GM12878 (cell line): ENCODE data around the gene PHF20. TPM values are rescaled to one million over a fixed set of nuclear protein-coding genes. Genes with fewer than 3 reads are reported as not detected.

Experiments
- ATAC-seq: fragments of 200-7000 bp; cut with Tn5 transposase; 3 replicates; pipeline ENCODE4 v1.9.1; 2020; ENCODE audit warnings: mild to moderate bottlenecking, moderate library complexity
- BruUV-seq: library from RNA; stranded (reverse); fragments of 400-500 nt; replicated peaks from 2 replicates; lab custom pipeline; 2021; lab: Mats Ljungman, UMichigan
- CTCF ChIA-PET: fragments of 300-600 bp; sonication (Branson Sonifier 250); formaldehyde crosslinking; extraction: SDS; loops from one replicate; lab custom pipeline; 2021; ENCODE audit warnings: inconsistent platforms; lab: Yijun Ruan, JAX
- POLR2A ChIA-PET: fragments of 350-600 bp; formaldehyde crosslinking; extraction: SDS; loops from one replicate; lab custom pipeline; 2021; ENCODE audit warnings: inconsistent platforms; lab: Charles Lee
- RAD21 ChIA-PET: fragments of 300-600 bp; sonication (Branson Sonifier 250); formaldehyde crosslinking; loops from one replicate; lab custom pipeline; 2023; ENCODE audit warnings: antibody characterized with exemption; ENCODE audit not compliant: unreplicated experiment; lab: Charles Lee
- SMC1A ChIA-PET: fragments of 300-600 bp; sonication (Branson Sonifier 250); formaldehyde crosslinking; loops from one replicate; lab custom pipeline; 2023; ENCODE audit not compliant: unreplicated experiment, uncharacterized antibody; lab: Charles Lee
- DNase-seq: peaks from one replicate; pipeline ENCODE4 v3.0.0-alpha.2; 2011; ENCODE audit warnings: low read depth, low spot score
- FAIRE-seq: peaks from 3 replicates; lab custom pipeline; 2011; peaks lifted over from hg19 to GRCh38; lab: Jason Lieb, UNC
- H2AFZ ChIP-seq: 2 replicates; pipeline ENCODE4 v1.6.0; 2011; ENCODE audit warnings: low read depth, low read length, control low read depth; ENCODE audit not compliant: control insufficient read depth
- H3K27ac ChIP-seq: 2 replicates; pipeline ENCODE4 v1.5.1; 2011; ENCODE audit warnings: control low read depth; ENCODE audit not compliant: control insufficient read depth, insufficient read depth
- H3K27me3 ChIP-seq, 2 experiments: replicated peaks in 1 of 2; 2 replicates each; pipeline versions ENCODE4 v1.6.0 to v1.6.1; 2011; ENCODE audit warnings: low read length in 1 of 2; ENCODE audit not compliant: control insufficient read depth in 2 of 2, insufficient read depth in 2 of 2
- H3K36me3 ChIP-seq, 2 experiments: 2 replicates each; pipeline ENCODE4 v1.5.1; 2011; ENCODE audit warnings: low read length in 1 of 2; ENCODE audit not compliant: control insufficient read depth in 2 of 2, insufficient read depth in 2 of 2
- H3K4me1 ChIP-seq: 2 replicates; pipeline ENCODE4 v1.6.1; 2011; ENCODE audit warnings: mild to moderate bottlenecking, low read length, moderate library complexity, mixed read lengths; ENCODE audit not compliant: control insufficient read depth, insufficient read depth
- H3K4me2 ChIP-seq: 2 replicates; pipeline ENCODE4 v1.6.0; 2011; ENCODE audit warnings: control low read depth; ENCODE audit not compliant: control insufficient read depth, insufficient read depth
- H3K4me3 ChIP-seq: fragments of 200-600 bp; sonication (generic); 2 replicates; pipeline ENCODE4 v1.5.1; 2016
- H3K79me2 ChIP-seq: 2 replicates; pipeline ENCODE4 v1.6.0; 2011; ENCODE audit warnings: low read length; ENCODE audit not compliant: control insufficient read depth, insufficient read depth
- H3K9ac ChIP-seq: 2 replicates; pipeline ENCODE4 v1.8.0; 2011; ENCODE audit warnings: low read length, control low read depth, mixed read lengths; ENCODE audit not compliant: control insufficient read depth, insufficient read depth
- H3K9me3 ChIP-seq: replicated peaks from 3 replicates; pipeline ENCODE4 v1.5.1; 2011; ENCODE audit warnings: mild to moderate bottlenecking, low read length; ENCODE audit not compliant: control insufficient read depth, insufficient read depth
- H4K20me1 ChIP-seq: 2 replicates; pipeline ENCODE4 v1.6.0; 2011; ENCODE audit not compliant: control insufficient read depth, insufficient read depth
- BCL11A ChIP-seq: IDR thresholded peaks from 2 replicates; pipeline ENCODE4 v1.6.1; 2011; ENCODE audit warnings: low read depth, low read length
- EGR1 ChIP-seq, 2 experiments: IDR thresholded peaks; 1 replicate in 1 of 2; 2 replicates in 1 of 2; pipeline ENCODE4 v1.6.1; 2011 to 2012; ENCODE audit warnings: low read depth in 2 of 2, low read length in 2 of 2, borderline replicate concordance in 1 of 2, mild to moderate bottlenecking in 1 of 2, moderate library complexity in 1 of 2
- HDAC2 ChIP-seq: fragments of 200-600 bp; sonication (generic); IDR thresholded peaks from 2 replicates; pipeline ENCODE4 v1.6.1; 2017
- HDAC6 ChIP-seq: fragments of 200-600 bp; sonication (generic); IDR thresholded peaks from one replicate; pipeline ENCODE4 v1.8.0; 2017; ENCODE audit warnings: antibody characterized with exemption; ENCODE audit not compliant: unreplicated experiment
- NR2C2 ChIP-seq: IDR thresholded peaks from 2 replicates; pipeline ENCODE4 v1.6.1; 2011; ENCODE audit warnings: borderline replicate concordance, low read depth; ENCODE audit not compliant: control insufficient read depth, insufficient read length
- PAX8 ChIP-seq: fragments of 450-650 bp; IDR thresholded peaks from 2 replicates; pipeline ENCODE4 v1.6.1; 2017; ENCODE audit warnings: mild to moderate bottlenecking, moderate library complexity
- PML ChIP-seq: IDR thresholded peaks from 2 replicates; pipeline ENCODE4 v1.6.1; 2012; ENCODE audit warnings: low read length, inconsistent platforms
- RFX5 ChIP-seq: IDR thresholded peaks from 2 replicates; pipeline ENCODE4 v1.6.1; 2011; ENCODE audit warnings: low read depth, low read length, improper control_type of control experiment
- SPI1 ChIP-seq: IDR thresholded peaks from 2 replicates; pipeline ENCODE4 v1.6.1; 2011; ENCODE audit warnings: low read depth, mild to moderate bottlenecking, low read length, moderate library complexity, borderline replicate concordance; ENCODE audit not compliant: insufficient read depth
- YBX1 ChIP-seq: fragments of 450-650 bp; IDR thresholded peaks from 2 replicates; pipeline ENCODE4 v1.6.1; 2016; ENCODE audit warnings: antibody characterized with exemption
- WGBS: methylation state at CpG from one replicate; pipeline ENCODE4 v1.1.6; 2016; ENCODE audit warnings: low lambda C conversion rate; ENCODE audit not compliant: insufficient replicate concordance, insufficient coverage; ENCODE audit errors: missing lambda C conversion rate; 5-methylcytosine and 5-hydroxymethylcytosine counted together
- in situ Hi-C: fragments of 300-500 bp; cut with MboI; formaldehyde crosslinking; loops from 9 replicates; pipeline ENCODE4 v1.14.3; 2018; ENCODE audit warnings: mixed read lengths
- intact Hi-C: fragments of 100-400 bp; cut with micrococcal nuclease; formaldehyde crosslinking; loops from one replicate; pipeline ENCODE4 v1.14.2; 2022; ENCODE audit not compliant: unreplicated experiment
- polyA plus RNA-seq, 11 experiments: library from polyadenylated mRNA; depleted of rRNA in 4 of 11; unstranded in 6 of 11; stranded (reverse) in 5 of 11; fragments of >200 nt; fragmentation: Nextera tagmentation in 4 of 11; fragmentation: Illumina TruSeq in 1 of 11; extraction: Ambion mirVana in 4 of 11; extraction: Trizol in 1 of 11; gene quantifications; 1 replicate in 1 of 11; 2 replicates in 10 of 11; pipeline versions ENCODE4 v1.2.1 to v1.2.3, GENCODE V29; 2011 to 2016; ENCODE audit warnings: inconsistent platforms in 2 of 11, missing spikeins in 2 of 11, low read depth in 1 of 11
- total RNA-seq, 4 experiments: library from RNA; depleted of rRNA in 3 of 4; stranded (reverse); fragments of >200 nt in 3 of 4; fragmentation: Illumina TruSeq in 1 of 4; extraction: Trizol in 1 of 4; gene quantifications; 2 replicates each; pipeline versions ENCODE4 v1.2.1 to v1.2.3, GENCODE V29; 2013 to 2021
- TF ChIP-seq, protein P1 (sequence below): fragments of 450-650 bp; IDR thresholded peaks from 2 replicates; pipeline ENCODE4 v1.6.1; 2016; ENCODE audit warnings: mild to moderate bottlenecking
- TF ChIP-seq, protein P2 (sequence below): fragments of 450-650 bp; IDR thresholded peaks from 2 replicates; pipeline ENCODE4 v1.6.1; 2018; ENCODE audit warnings: borderline replicate concordance, mild to moderate bottlenecking; ENCODE audit not compliant: partially characterized antibody
- TF ChIP-seq, protein P3 (sequence below): fragments of 450-650 bp; IDR thresholded peaks from 2 replicates; pipeline ENCODE4 v1.6.1; 2014; ENCODE audit warnings: mild to moderate bottlenecking

Gene PHF20
- total and polyA plus RNA-seq, 10 of the 15 experiments (the other 5 are each of a cell fraction or from before 2014, with no cell fraction given) = 31.6 to 91.2 (median 46.8) TPM

DNA sequence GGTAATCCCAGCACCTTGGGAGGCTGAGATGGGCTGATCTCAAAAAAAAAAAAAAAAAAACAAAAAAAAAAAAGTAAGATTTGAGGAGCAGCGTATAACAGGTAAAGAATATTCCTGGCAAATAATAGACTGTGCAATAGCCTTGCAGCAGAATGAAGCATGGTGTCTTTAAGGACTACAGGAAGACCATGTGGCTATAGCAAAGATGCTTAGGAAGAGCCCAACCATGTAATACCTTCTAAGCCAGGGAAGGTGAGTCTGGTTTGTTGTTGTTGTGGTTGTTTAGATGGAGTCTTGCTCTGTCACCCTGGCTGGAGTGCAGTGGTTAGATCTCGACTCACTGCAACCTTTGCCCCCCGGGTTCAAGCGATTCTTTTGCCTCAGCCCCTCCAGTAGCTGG lies 15.4 kb upstream of the PHF20 start (continued):
- TF ChIP-seq PML (no peak), PAX8 (no peak), EGR1 (IDR thresholded peaks at IDR 0.05; ENCODE audit: borderline replicate concordance in 1 of 2, low read depth in 2 of 2, low read length in 2 of 2) (no peak)

DNA sequence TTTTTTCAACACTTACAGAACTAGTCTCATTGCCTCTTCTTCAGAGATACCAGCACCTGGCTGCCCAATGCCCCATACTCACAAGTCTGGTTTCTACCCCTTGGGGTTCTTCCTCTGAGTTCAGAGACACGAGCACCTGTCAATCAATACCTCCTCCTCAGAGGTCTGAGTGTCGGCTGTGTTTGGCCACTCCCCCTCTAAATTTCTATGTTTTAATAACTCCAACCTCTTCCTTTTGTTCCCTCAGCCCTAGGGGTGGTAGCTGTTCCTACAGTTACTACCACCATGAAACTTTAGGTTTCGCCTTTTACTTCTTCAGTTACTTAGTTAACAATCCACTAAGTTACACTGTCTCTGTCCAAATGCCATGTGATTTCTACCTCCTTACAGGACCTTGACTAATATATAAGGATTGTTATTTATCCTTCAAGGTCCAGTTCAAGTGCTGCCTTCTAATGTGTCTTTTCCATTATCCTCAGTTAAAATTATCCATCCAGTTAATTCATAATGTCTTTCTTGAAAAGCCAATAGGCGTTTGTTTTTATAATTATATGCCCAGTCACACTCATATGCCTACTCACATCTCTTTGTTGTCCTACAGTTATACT lies 14.6 kb upstream of the PHF20 start:
- ChIA-PET CTCF (no interaction called here), RAD21 (no interaction called here), SMC1A (interaction anchor here (1.9 kb wide), 1 partner anchor 15 kb away, joined by 5 read pairs; the partner anchor contains the start of gene RBM39), POLR2A (interaction anchor here (0.6 kb wide), 1 partner anchor 353 kb away, joined by 3 read pairs; no protein-coding TSS in a partner anchor)
- no TSS peak for BruUV-seq
- no peaks in the 10 kb centered on the region for H3K9me3 ChIP-seq
- no peak overlapping the region for H3K9ac ChIP-seq
- FAIRE-seq (peak; percentile 31), DNase-seq (no peak), ATAC-seq (peak; percentile 49)
- no peak overlapping the region for H3K4me2 ChIP-seq
- 51% methylated on average over 4 of the region's 4 CpGs for WGBS
- in situ Hi-C loops (no loop called here), intact Hi-C loops (no loop called here)
- no peaks in the 10 kb centered on the region for H3K36me3 ChIP-seq
- no peak overlapping the region; the same call in 1 of the 2 replicates for H2AFZ ChIP-seq
- H3K27ac ChIP-seq = no peak overlapping the region
- TF ChIP-seq HDAC2 = no peak
- TF ChIP-seq NR2C2 = no peak
- TF ChIP-seq, protein P1, sequence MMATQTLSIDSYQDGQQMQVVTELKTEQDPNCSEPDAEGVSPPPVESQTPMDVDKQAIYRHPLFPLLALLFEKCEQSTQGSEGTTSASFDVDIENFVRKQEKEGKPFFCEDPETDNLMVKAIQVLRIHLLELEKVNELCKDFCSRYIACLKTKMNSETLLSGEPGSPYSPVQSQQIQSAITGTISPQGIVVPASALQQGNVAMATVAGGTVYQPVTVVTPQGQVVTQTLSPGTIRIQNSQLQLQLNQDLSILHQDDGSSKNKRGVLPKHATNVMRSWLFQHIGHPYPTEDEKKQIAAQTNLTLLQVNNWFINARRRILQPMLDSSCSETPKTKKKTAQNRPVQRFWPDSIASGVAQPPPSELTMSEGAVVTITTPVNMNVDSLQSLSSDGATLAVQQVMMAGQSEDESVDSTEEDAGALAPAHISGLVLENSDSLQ = peak; percentile 82
- no peak for TF ChIP-seq HDAC6
- no peak for TF ChIP-seq RFX5
- TF ChIP-seq, protein P2, sequence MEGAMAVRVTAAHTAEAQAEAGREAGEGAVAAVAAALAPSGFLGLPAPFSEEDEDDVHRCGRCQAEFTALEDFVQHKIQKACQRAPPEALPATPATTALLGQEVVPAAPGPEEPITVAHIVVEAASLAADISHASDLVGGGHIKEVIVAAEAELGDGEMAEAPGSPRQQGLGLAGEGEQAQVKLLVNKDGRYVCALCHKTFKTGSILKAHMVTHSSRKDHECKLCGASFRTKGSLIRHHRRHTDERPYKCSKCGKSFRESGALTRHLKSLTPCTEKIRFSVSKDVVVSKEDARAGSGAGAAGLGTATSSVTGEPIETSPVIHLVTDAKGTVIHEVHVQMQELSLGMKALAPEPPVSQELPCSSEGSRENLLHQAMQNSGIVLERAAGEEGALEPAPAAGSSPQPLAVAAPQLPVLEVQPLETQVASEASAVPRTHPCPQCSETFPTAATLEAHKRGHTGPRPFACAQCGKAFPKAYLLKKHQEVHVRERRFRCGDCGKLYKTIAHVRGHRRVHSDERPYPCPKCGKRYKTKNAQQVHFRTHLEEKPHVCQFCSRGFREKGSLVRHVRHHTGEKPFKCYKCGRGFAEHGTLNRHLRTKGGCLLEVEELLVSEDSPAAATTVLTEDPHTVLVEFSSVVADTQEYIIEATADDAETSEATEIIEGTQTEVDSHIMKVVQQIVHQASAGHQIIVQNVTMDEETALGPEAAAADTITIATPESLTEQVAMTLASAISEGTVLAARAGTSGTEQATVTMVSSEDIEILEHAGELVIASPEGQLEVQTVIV = peak; percentile 16
- no peak for TF ChIP-seq SPI1
- TF ChIP-seq, protein P3, sequence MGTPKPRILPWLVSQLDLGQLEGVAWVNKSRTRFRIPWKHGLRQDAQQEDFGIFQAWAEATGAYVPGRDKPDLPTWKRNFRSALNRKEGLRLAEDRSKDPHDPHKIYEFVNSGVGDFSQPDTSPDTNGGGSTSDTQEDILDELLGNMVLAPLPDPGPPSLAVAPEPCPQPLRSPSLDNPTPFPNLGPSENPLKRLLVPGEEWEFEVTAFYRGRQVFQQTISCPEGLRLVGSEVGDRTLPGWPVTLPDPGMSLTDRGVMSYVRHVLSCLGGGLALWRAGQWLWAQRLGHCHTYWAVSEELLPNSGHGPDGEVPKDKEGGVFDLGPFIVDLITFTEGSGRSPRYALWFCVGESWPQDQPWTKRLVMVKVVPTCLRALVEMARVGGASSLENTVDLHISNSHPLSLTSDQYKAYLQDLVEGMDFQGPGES = no peak
- no peak for TF ChIP-seq YBX1
- no peak for TF ChIP-seq BCL11A
- H3K4me3 ChIP-seq = no peak overlapping the region
- H3K27me3 ChIP-seq = no peaks in the 10 kb centered on the region
- no peaks in the 10 kb centered on the region for H3K79me2 ChIP-seq
- H3K4me1 ChIP-seq = no peaks in the 10 kb centered on the region
- H4K20me1 ChIP-seq = no peaks in the 10 kb centered on the region
